Stimulated activated naive CD8-positive, alpha-beta T cell treated with anti-CD3 and anti-CD28 coated beads, Interleukin-15, Interleukin-2, amounts not matched to agents 100 ng/mL and 50 ng/mL, for 24 hours (primary cell): Measurements from ENCODE around the gene SALL3.
"Not testable (repeated sequence)": the region's sequence is repeated elsewhere in the genome, so short reads cannot be mapped to it uniquely, and the experiment has no call there.

Experiments used
- H3K27ac Mint-ChIP-seq: one replicate; pipeline ENCODE4 v1.8.0; 2021; ENCODE audit warnings: mild to moderate bottlenecking, mixed read lengths
- H3K27me3 Mint-ChIP-seq: one replicate; pipeline ENCODE4 v1.8.0; 2021; ENCODE audit warnings: mixed read lengths
- H3K36me3 Mint-ChIP-seq: one replicate; pipeline ENCODE4 v1.8.0; 2021; ENCODE audit warnings: low read depth, mixed read lengths
- H3K4me1 Mint-ChIP-seq: one replicate; pipeline ENCODE4 v1.8.0; 2021; ENCODE audit warnings: low read depth, mixed read lengths
- H3K4me3 Mint-ChIP-seq: one replicate; pipeline ENCODE4 v1.8.0; 2021; ENCODE audit warnings: mild to moderate bottlenecking, mixed read lengths
- H3K9me3 Mint-ChIP-seq: one replicate; pipeline ENCODE4 v1.8.0; 2021; ENCODE audit warnings: mixed read lengths

Gene SALL3

DNA sequence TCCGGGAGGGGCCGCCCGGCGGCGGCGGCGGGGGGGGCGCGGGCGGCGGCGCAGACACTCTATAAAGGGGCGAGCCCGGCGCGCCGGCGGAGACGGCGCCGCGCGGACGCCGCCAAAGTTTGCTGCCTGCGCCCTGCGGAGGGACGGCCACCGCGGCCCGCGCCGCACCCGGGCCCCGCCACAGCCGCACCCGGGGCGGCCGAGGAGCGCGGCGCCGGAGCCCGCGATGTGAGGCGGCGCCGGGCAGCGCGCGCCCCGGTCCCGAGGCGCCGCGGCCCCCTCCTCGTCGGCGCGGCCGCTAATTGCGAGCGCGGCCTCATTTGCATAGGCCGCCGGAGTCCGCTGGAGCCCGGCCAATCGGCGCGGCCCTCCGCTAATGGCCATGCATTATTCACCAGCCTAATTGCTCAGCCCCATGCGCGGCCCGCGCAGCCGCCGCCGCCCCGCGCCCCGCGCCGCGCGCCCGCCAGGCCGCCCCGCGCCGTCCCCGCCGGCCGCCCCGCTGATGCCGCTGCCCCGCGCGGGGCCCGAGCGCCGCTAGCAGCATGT lies at the start of gene SALL3:
SALL3 (plus strand) TSS at position 89 of the 549 bp plus-strand sequence; CDS start at position 546, 457 bp downstream.
- Mint-ChIP-seq H3K27ac (no peak within 1 kb of the TSS), H3K4me3 (peak within 1 kb of the TSS; percentile 37), H3K4me1 (peaks cover 16% of the 10 kb centered on the region), H3K27me3 (peaks cover 74% of the 10 kb centered on the region), H3K36me3 (peaks cover 8% of the 10 kb centered on the region), H3K9me3 (peaks cover 5% of the 10 kb centered on the region)

DNA sequence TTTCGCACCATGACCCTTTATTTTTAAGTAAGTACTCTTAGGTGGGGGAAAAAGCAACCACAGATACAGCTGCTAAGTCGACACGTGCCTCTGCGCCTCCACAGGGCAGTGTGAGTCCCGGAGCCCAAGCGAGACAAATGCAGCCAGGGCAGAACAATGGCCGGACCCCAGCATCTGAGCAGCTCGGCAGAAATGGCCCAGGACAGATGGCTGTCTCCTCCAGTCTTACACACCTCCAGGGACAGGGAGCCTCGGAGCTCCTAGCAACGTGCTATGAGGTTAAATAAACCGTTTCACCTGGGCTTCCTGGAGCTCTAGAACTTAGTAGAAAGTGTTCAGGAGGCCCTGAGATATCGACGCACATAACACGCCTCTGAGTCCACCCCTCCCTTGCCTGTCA lies 47.3 kb upstream of the SALL3 start:
- H3K36me3 Mint-ChIP-seq = no peaks in the 10 kb centered on the region
- no peak overlapping the region for H3K27ac Mint-ChIP-seq
- H3K4me3 Mint-ChIP-seq = no peak overlapping the region
- no peaks in the 10 kb centered on the region for H3K4me1 Mint-ChIP-seq
- H3K9me3 Mint-ChIP-seq = no peaks in the 10 kb centered on the region
- H3K27me3 Mint-ChIP-seq = peaks cover 3% of the 10 kb centered on the region

DNA sequence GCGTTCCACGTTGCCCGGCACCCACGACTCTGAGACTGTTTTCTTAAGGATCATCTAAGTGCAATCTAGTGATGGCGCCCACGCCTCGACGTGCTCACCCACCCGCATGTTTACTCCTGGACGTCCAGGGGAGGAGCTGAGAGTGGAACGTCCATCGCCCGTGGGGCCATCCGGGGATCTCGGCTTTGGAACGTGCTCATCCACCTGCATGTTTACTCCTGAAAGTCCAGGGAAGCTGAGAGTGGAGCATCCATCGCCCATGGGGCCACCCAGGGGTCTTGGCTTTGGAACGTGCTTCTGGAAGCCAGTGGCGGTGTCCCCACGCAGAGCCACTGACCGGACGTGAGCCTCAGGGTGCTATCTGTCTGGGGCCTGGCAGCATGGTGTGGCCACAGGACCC lies 45.6 kb upstream of the SALL3 start:
- Mint-ChIP-seq H3K27ac (no peak overlapping the region), H3K9me3 (no peaks in the 10 kb centered on the region), H3K27me3 (peaks cover 3% of the 10 kb centered on the region), H3K4me3 (no peak overlapping the region), H3K4me1 (peaks cover 6% of the 10 kb centered on the region), H3K36me3 (no peaks in the 10 kb centered on the region)

DNA sequence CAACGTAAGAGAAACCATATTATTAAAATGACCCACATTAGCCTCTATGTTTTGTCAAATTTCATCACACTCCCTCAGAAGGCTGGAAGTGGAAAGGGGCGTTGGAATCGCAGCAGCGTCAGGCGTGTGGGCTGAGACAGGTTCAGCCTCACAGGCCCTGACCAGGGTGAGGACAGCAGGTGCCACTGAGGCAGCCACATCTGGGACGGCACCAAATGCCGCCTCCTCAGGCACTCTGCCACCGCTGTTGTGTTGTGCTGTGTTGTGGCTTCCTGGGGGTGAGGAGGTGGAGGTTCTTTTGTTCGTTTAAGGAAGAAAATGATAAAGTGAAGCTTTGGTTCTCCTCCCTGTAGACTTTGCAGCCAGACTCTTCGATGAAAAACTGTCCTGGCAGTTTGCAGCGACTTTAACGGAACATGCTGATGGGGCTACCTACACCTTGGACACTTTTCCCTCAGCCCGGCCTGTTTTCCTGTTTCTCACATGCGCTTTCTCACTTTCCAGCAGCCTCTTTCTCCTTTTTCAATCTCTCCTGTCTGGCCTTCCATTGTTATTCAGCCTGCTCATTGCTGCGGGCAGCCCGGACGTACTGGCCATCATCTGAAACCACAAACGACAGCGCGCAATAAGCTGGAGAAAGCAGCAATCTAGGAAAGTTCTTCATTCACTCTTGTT lies 44.9 kb upstream of the SALL3 start:
- Mint-ChIP-seq H3K4me3 (no peak overlapping the region), H3K9me3 (no peaks in the 10 kb centered on the region), H3K36me3 (no peaks in the 10 kb centered on the region)

DNA sequence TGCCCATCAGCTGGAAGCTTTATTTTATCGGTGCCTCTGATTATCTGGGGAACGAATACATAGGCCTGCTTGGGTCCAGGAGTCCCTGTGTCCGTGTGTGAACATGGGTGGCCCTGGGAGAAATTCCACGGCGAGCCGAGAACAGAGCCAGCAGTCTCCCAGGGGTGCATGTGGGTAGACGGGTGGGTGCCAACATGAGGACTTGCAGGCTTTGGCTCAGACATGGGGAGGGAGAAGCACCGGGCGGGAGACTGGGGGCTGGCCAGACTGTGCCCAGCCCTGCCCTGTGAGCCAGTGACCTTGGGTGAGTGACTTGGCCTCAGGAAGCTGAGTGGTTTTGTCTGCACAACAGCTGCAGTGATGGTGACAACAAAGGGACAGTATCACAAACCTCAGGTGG lies 44.2 kb upstream of the SALL3 start:
- Mint-ChIP-seq H3K27me3 (peaks cover 3% of the 10 kb centered on the region), H3K4me3 (no peak overlapping the region), H3K4me1 (peaks cover 10% of the 10 kb centered on the region), H3K9me3 (no peaks in the 10 kb centered on the region), H3K27ac (no peak overlapping the region), H3K36me3 (no peaks in the 10 kb centered on the region)

More for the DNA sequence above, 44.9 kb upstream of the SALL3 start:
- peaks cover 10% of the 10 kb centered on the region for H3K4me1 Mint-ChIP-seq
- peaks cover 3% of the 10 kb centered on the region for H3K27me3 Mint-ChIP-seq
- no peak overlapping the region for H3K27ac Mint-ChIP-seq

DNA sequence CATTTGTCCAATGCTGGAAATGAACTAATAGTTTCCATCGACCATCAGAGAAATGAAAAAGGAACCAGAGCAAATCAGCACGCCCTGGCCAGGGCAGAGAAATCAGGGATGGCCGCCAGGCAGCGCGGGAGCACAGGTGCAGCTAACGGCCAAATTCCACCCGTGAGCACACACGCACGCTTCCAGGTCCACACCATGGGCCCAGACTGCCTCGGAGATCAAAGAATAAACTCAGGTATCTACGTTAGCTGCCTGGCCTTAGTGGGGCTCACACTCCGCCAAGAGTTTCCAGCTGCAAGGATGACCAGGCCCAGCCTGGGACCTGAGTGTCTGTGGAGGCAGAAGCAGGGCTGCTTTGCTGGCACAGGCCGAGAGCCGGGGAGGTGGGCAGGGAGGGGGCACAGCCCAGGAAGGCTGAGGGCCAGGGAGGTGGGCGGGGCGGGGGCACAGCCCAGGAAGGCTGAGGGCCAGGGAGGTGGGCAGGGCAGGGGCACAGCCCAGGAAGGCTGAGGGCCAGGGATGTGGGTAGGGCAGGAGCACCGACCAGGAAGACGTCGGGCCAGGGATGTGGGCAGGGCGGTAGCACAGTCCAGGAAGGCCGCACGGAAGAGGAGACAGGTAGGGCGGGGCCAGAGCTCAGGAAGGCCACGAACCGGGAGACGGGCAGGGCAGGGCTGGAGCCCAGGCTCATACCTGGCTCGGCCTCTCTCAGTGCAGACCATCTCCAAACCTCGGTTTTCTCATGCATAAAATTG lies 43.2 kb upstream of the SALL3 start:
- Mint-ChIP-seq H3K27me3 (peaks cover 3% of the 10 kb centered on the region), H3K4me3 (no peak overlapping the region), H3K36me3 (no peaks in the 10 kb centered on the region), H3K27ac (no peak overlapping the region), H3K9me3 (no peaks in the 10 kb centered on the region), H3K4me1 (peaks cover 10% of the 10 kb centered on the region)

DNA sequence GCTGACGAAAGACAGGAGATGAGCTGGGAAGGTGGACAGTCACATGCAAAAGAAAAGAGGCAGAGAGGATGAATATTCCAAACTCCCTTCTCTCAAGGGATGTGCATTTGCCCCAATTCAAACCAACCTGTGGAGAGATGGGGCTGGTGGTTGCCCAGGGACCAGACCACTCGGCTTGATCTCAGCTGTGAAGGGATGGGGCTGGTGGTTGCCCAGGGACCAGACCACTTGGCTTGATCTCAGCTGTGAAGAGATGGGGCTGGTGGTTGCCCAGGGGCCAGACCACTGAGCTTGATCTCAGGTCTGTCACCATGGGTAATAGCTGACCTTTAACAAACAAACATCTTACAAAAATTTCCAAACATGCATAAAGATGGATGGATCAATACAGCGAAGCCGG lies 42.5 kb upstream of the SALL3 start:
- H3K4me1 Mint-ChIP-seq = peaks cover 10% of the 10 kb centered on the region
- H3K27me3 Mint-ChIP-seq = peaks cover 3% of the 10 kb centered on the region
- H3K27ac Mint-ChIP-seq = no peak overlapping the region
- H3K9me3 Mint-ChIP-seq = no peaks in the 10 kb centered on the region
- no peaks in the 10 kb centered on the region for H3K36me3 Mint-ChIP-seq
- H3K4me3 Mint-ChIP-seq = no peak overlapping the region

DNA sequence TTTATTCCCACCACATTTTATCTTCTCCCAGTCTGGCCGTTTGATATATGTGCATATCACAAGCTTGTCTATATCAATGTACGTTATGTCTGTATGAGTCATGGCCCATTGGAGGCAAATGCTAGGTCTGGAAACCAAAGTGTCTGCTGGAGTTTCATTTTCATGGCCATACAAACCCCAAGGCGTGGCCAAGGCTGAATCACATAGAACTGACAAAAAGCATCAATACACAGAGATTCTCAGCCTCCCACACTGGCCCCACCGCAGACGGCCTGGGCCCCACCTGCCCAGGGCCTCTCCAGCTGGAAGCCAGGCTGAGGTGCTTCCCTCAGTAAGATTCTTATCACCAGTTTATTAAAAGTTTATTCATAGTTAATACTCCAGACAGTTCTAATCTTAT lies 40.5 kb upstream of the SALL3 start:
- Mint-ChIP-seq H3K4me1 (peaks cover 10% of the 10 kb centered on the region), H3K9me3 (no peaks in the 10 kb centered on the region), H3K4me3 (no peak overlapping the region), H3K36me3 (no peaks in the 10 kb centered on the region), H3K27me3 (peaks cover 6% of the 10 kb centered on the region), H3K27ac (no peak overlapping the region)

DNA sequence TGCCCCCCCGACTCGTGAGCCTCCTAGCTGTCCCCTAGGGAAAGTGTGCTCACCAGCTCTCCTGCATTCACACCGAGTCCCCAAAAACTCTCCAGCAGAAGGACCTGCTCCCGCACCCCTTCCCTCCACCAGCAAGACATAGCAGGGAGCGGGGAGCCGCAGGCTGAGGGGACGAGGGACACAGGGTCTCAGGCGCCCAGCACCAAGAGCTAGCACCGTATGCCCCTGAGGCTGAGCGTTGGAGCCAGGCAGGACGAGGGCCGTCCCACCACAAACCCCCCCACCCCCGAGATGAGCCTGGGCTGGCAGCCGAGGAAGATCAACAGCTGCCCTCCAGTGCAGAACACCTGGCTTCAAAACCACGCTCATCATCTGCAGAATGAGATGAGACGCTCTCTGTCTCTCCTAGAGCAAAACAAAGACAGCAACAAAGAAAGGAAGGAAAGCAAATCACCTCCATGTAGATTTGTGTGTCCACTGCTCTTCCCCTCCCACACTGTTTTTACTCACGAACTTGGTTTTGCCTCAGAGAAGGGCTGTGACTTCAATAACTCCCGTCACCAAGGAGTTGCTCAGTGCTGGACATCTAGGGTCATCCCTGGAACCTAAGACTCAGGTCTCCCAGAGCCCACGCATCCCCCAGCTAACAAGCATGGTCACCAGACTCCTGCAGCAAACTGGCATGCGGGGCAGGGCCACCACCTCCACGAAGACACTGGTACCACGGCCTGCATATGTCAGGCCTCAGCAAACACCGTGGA lies 39.7 kb upstream of the SALL3 start:
- H3K27ac Mint-ChIP-seq = no peak overlapping the region
- H3K27me3 Mint-ChIP-seq = peaks cover 5% of the 10 kb centered on the region
- no peaks in the 10 kb centered on the region for H3K36me3 Mint-ChIP-seq
- peaks cover 10% of the 10 kb centered on the region for H3K4me1 Mint-ChIP-seq
- H3K4me3 Mint-ChIP-seq = no peak overlapping the region
- H3K9me3 Mint-ChIP-seq = no peaks in the 10 kb centered on the region

DNA sequence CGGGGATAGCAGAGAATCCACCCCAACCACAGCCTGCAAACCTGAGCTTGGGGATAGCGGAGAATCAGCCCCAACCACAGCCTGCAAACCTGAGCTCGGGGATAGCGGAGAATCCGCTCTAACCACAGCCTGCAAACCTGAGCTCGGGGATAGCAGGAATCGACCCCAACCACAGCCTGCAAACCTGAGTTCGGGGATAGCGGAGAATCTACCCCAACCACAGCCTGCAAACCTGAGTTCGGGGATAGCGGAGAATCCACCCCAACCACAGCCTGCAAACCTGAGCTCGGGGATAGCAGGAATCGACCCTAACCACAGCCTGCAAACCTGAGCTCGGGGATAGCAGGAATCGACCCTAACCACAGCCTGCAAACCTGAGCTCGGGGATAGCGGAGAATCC lies 37.4 kb upstream of the SALL3 start:
- H3K9me3 Mint-ChIP-seq, H3K4me3 Mint-ChIP-seq, H3K27ac Mint-ChIP-seq, H3K36me3 Mint-ChIP-seq: not testable (repeated sequence)
- Mint-ChIP-seq H3K27me3 (peaks cover 13% of the 10 kb centered on the region), H3K4me1 (peaks cover 10% of the 10 kb centered on the region)

DNA sequence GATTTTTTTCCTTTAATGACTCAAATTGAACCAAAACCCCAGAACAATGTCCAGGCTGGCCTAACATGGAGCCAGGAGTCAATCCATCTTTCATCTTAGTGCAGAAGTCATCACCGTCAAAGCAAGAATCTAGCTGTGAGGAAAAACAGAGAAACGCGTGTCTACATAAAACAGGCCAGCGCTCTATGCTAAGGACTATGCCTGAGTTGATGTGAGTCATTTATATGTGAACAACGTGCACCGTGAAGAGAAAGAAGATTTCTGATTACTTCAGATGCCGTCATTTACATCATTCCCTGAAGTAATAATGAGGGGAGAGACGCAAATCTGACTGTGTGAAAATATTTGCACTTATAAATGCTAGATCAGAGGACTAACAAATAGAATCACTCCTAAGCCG lies 34.0 kb upstream of the SALL3 start:
- no peaks in the 10 kb centered on the region for H3K9me3 Mint-ChIP-seq
- H3K4me1 Mint-ChIP-seq = no peaks in the 10 kb centered on the region
- H3K36me3 Mint-ChIP-seq = no peaks in the 10 kb centered on the region
- H3K27me3 Mint-ChIP-seq = peaks cover 17% of the 10 kb centered on the region
- no peak overlapping the region for H3K27ac Mint-ChIP-seq
- no peak overlapping the region for H3K4me3 Mint-ChIP-seq

DNA sequence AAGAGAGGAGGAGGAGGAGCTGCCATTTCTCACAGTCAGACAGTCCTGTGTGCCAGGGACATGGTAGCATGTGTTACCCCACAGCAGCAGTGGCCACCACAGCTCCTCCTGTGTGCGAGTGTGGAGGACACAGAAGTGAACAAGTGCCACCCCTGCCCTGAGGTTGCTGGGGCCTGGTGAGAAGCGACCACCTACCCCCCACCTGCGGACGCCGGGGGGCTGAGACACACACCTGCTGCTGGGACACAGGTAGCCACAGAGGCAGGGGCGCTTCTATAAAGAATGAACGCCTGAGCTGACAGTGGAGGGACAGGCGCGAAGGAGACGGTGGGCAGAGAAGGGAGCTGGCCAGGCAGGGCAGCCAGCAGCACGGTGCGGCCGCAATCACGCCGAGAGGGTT lies 32.3 kb upstream of the SALL3 start:
- Mint-ChIP-seq H3K36me3 (no peaks in the 10 kb centered on the region), H3K9me3 (peaks cover 5% of the 10 kb centered on the region), H3K27me3 (peaks cover 17% of the 10 kb centered on the region), H3K27ac (no peak overlapping the region), H3K4me1 (no peaks in the 10 kb centered on the region), H3K4me3 (no peak overlapping the region)

DNA sequence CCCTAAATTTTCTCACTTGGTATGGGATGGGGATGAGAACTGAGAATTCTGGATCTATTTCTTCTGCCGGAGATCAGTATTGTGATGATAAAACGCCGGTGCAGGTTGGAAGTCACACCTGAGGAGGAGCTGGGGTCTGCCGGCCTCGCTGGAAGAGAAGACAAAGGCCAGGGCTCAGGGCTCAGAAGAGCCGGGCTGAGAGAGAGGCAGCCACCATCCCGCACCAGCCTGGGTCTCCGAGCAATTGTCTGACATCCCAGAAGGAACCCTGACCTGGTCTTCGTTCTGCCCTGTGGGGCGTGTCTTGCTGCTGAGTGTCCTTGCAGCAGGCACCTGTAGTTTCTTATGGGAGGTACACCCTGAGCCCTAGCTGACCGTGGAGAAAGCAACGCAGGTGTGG lies 31.4 kb upstream of the SALL3 start:
- Mint-ChIP-seq H3K9me3 (peaks cover 5% of the 10 kb centered on the region), H3K4me1 (no peaks in the 10 kb centered on the region), H3K27me3 (peaks cover 17% of the 10 kb centered on the region), H3K4me3 (no peak overlapping the region), H3K36me3 (no peaks in the 10 kb centered on the region), H3K27ac (no peak overlapping the region)

DNA sequence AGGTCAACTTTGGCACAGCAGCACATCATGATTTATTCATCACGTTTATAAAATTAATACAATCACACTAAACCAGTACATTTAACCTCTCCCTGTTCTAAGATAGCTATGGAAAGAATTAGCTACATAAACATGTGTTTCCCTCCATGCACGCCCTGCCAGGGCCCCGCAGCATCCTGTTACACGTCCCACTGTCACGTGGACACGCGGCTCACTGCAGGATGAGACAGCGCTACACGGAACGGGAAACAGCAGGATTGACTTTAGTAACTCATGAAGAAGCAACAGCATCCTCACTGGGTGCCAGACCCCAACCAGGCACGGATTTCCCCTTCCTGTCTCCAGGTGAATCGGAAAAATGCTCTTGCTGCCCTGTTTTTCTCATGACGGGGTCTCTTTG lies 30.9 kb upstream of the SALL3 start:
- no peaks in the 10 kb centered on the region for H3K36me3 Mint-ChIP-seq
- peaks cover 15% of the 10 kb centered on the region for H3K27me3 Mint-ChIP-seq
- no peaks in the 10 kb centered on the region for H3K4me1 Mint-ChIP-seq
- H3K4me3 Mint-ChIP-seq = no peak overlapping the region
- H3K27ac Mint-ChIP-seq = no peak overlapping the region
- peaks cover 7% of the 10 kb centered on the region for H3K9me3 Mint-ChIP-seq

DNA sequence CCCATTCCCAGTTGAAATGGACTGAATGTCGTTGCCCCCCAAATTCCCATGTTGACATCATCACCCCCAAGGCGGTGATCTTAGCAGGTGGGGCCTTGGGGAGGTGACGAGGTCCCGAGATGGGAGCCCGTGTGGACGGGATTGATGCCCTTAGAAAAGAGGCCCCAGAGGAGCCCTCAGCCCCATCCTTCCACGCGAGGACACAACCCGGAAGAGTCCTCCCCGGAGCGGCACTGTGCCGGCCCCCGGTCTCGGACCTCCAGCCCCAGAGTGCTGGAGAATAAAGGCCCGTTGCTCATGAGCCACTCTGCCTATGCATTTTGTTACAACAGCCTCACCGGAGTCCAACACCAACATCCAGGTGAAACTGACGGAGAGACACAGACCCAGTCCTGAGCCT lies 30.4 kb upstream of the SALL3 start:
- peaks cover 14% of the 10 kb centered on the region for H3K27me3 Mint-ChIP-seq
- peaks cover 8% of the 10 kb centered on the region for H3K9me3 Mint-ChIP-seq
- H3K27ac Mint-ChIP-seq = no peak overlapping the region
- H3K4me1 Mint-ChIP-seq = no peaks in the 10 kb centered on the region
- no peaks in the 10 kb centered on the region for H3K36me3 Mint-ChIP-seq
- H3K4me3 Mint-ChIP-seq = no peak overlapping the region
